H1 (cell line): ENCODE results near the gene SLC17A1. TPM values are rescaled to one million over a fixed set of nuclear protein-coding genes. Genes with fewer than 3 reads are reported as not detected.

ENCODE experiments used
- CTCF ChIA-PET: fragments of 300-600 bp; sonication (Branson Sonifier 250); formaldehyde crosslinking; loops from one replicate; lab custom pipeline; 2021; ENCODE audit not compliant: partially characterized antibody; lab: Charles Lee
- POLR2A ChIA-PET: fragments of 300-600 bp; sonication (Branson Sonifier 250); formaldehyde crosslinking; loops from one replicate; lab custom pipeline; 2021; ENCODE audit warnings: inconsistent platforms; ENCODE audit not compliant: partially characterized antibody; lab: Charles Lee
- DNase-seq, 2 experiments: peaks; one replicate each; pipeline versions ENCODE4 v3.0.0 to v3.0.0-alpha.2; 2010 to 2022; ENCODE audit warnings: low spot score in 2 of 2, low read depth in 1 of 2, mixed read lengths in 1 of 2
- FAIRE-seq: peaks from 2 replicates; lab custom pipeline; 2011; peaks lifted over from hg19 to GRCh38; lab: Jason Lieb, UNC
- H2AFZ ChIP-seq: 2 replicates; pipeline ENCODE4 v1.8.1; 2012; ENCODE audit warnings: low read length, inconsistent platforms
- H2AK5ac ChIP-seq: 2 replicates; pipeline ENCODE4 v1.6.1; 2013; ENCODE audit warnings: low read depth, low read length
- H2BK120ac ChIP-seq: replicated peaks from 2 replicates; pipeline ENCODE3; 2013; ENCODE audit warnings: low read depth, low read length, inconsistent platforms
- H2BK12ac ChIP-seq: 2 replicates; pipeline ENCODE4 v1.6.1; 2013; ENCODE audit warnings: low read depth, low read length
- H2BK15ac ChIP-seq: 2 replicates; pipeline ENCODE4 v1.6.1; 2013; ENCODE audit warnings: low read length
- H2BK20ac ChIP-seq: 2 replicates; pipeline ENCODE4 v1.6.1; 2013; ENCODE audit warnings: low read length
- H2BK5ac ChIP-seq: 2 replicates; pipeline ENCODE4 v1.6.1; 2013; ENCODE audit warnings: low read depth, low read length
- H3K14ac ChIP-seq: 2 replicates; pipeline ENCODE4 v1.6.1; 2013; ENCODE audit warnings: inconsistent platforms; ENCODE audit not compliant: insufficient read length
- H3K18ac ChIP-seq: 2 replicates; pipeline ENCODE4 v1.6.1; 2013; ENCODE audit warnings: low read length; ENCODE audit errors: extremely low read depth
- H3K23ac ChIP-seq: 2 replicates; pipeline ENCODE4 v1.6.1; 2013; ENCODE audit warnings: inconsistent platforms; ENCODE audit not compliant: insufficient read length
- H3K23me2 ChIP-seq: 2 replicates; pipeline ENCODE4 v1.6.1; 2013; ENCODE audit warnings: low read depth, low read length
- H3K27ac ChIP-seq: 2 replicates; pipeline ENCODE4 v1.6.1; 2011; ENCODE audit warnings: low read depth, low read length, inconsistent platforms
- H3K27me3 ChIP-seq, 4 experiments: replicated peaks in 1 of 4; 1 replicate in 1 of 4; 2 replicates in 3 of 4; pipeline versions ENCODE4 v1.6.1 to v1.8.1; 2011 to 2013; ENCODE audit warnings: low read length in 3 of 4, mild to moderate bottlenecking in 3 of 4, inconsistent platforms in 2 of 4, mixed read lengths in 2 of 4, moderate library complexity in 1 of 4; ENCODE audit not compliant: control insufficient read depth in 3 of 4, insufficient read depth in 3 of 4; ENCODE audit errors: extremely low read depth in 1 of 4
- H3K36me3 ChIP-seq, 4 experiments: 2 replicates each; pipeline versions ENCODE4 v1.6.1 to v1.8.1; 2011 to 2013; ENCODE audit warnings: mild to moderate bottlenecking in 4 of 4, low read length in 3 of 4, moderate library complexity in 2 of 4, control low read depth in 1 of 4, inconsistent platforms in 1 of 4; ENCODE audit not compliant: insufficient read depth in 4 of 4, control insufficient read depth in 2 of 4
- H3K4ac ChIP-seq: replicated peaks from 2 replicates; pipeline ENCODE3; 2013; ENCODE audit warnings: low read length, low read depth, mixed read lengths, inconsistent platforms; ENCODE audit not compliant: insufficient read length
- H3K4me1 ChIP-seq, 4 experiments: replicated peaks in 1 of 4; 1 replicate in 1 of 4; 2 replicates in 3 of 4; pipeline versions ENCODE4 v1.6.1 to v1.8.1; 2011 to 2013; ENCODE audit warnings: low read length in 3 of 4, inconsistent platforms in 2 of 4, mixed read lengths in 1 of 4; ENCODE audit not compliant: insufficient read depth in 4 of 4, control insufficient read depth in 3 of 4
- H3K4me2 ChIP-seq, 2 experiments: 2 replicates each; pipeline versions ENCODE4 v1.6.1 to v1.8.1; 2011 to 2013; ENCODE audit warnings: low read depth in 2 of 2, low read length in 2 of 2, control low read depth in 1 of 2, inconsistent platforms in 1 of 2, mild to moderate bottlenecking in 1 of 2; ENCODE audit not compliant: insufficient read depth in 1 of 2
- H3K4me3 ChIP-seq, 4 experiments: fragments of 200-600, 300-600 bp in 1 of 4; sonication (generic), shearing (Covaris generic), sonication (Bioruptor Twin) in 1 of 4; 2 replicates each; pipeline versions ENCODE4 v1.5.1 to v1.8.1; 2011 to 2016; ENCODE audit warnings: low read length in 4 of 4, low read depth in 3 of 4, control low read depth in 2 of 4, inconsistent platforms in 2 of 4, mild to moderate bottlenecking in 2 of 4, mixed read lengths in 1 of 4, moderate library complexity in 1 of 4; ENCODE audit not compliant: insufficient read depth in 2 of 4; ENCODE audit errors: extremely low read depth in 1 of 4
- H3K56ac ChIP-seq: replicated peaks from 2 replicates; pipeline ENCODE3; 2013; ENCODE audit warnings: low read depth, mild to moderate bottlenecking, mixed read lengths, low read length, inconsistent platforms; ENCODE audit not compliant: insufficient read length
- H3K79me1 ChIP-seq: 2 replicates; pipeline ENCODE4 v1.6.1; 2013; ENCODE audit warnings: low read depth, low read length, control low read depth
- H3K79me2 ChIP-seq, 2 experiments: 2 replicates each; pipeline versions ENCODE4 v1.6.1 to v1.8.1; 2012 to 2013; ENCODE audit warnings: low read length in 2 of 2, mild to moderate bottlenecking in 2 of 2, inconsistent platforms in 1 of 2; ENCODE audit not compliant: insufficient read depth in 2 of 2, control insufficient read depth in 1 of 2
- H3K9ac ChIP-seq, 4 experiments: replicated peaks in 1 of 4; 1 replicate in 1 of 4; 2 replicates in 3 of 4; pipeline versions ENCODE4 v1.6.1 to v1.8.1; 2011 to 2013; ENCODE audit warnings: low read depth in 3 of 4, low read length in 3 of 4, control low read depth in 2 of 4, mild to moderate bottlenecking in 2 of 4, moderate library complexity in 2 of 4, inconsistent platforms in 1 of 4; ENCODE audit errors: extremely low read depth in 1 of 4
- H3K9me3 ChIP-seq, 2 experiments: 2 replicates each; pipeline versions ENCODE4 v1.6.1 to v1.8.1; 2012 to 2013; ENCODE audit warnings: mild to moderate bottlenecking in 2 of 2, moderate library complexity in 2 of 2, control low read depth in 1 of 2, inconsistent platforms in 1 of 2, low read depth in 1 of 2, low read length in 1 of 2, mixed read lengths in 1 of 2; ENCODE audit not compliant: insufficient read depth in 2 of 2
- H4K20me1 ChIP-seq, 2 experiments: replicated peaks in 1 of 2; 2 replicates each; pipeline versions ENCODE3 to v1.8.1; 2011 to 2013; ENCODE audit warnings: inconsistent platforms in 2 of 2, low read length in 2 of 2, mild to moderate bottlenecking in 1 of 2; ENCODE audit not compliant: insufficient read depth in 2 of 2, control insufficient read depth in 1 of 2
- H4K5ac ChIP-seq: 2 replicates; pipeline ENCODE4 v1.6.1; 2013; ENCODE audit warnings: low read length, low read depth, mixed read lengths, inconsistent platforms; ENCODE audit not compliant: insufficient read length
- H4K8ac ChIP-seq: 2 replicates; pipeline ENCODE4 v1.8.0; 2013; ENCODE audit warnings: mild to moderate bottlenecking, moderate library complexity, low read length, inconsistent platforms; ENCODE audit not compliant: insufficient read depth; ENCODE audit errors: extremely low read depth
- H4K91ac ChIP-seq: replicated peaks from 2 replicates; pipeline ENCODE3; 2013; ENCODE audit warnings: low read length, mixed read lengths, inconsistent platforms; ENCODE audit not compliant: insufficient read length
- CEBPB ChIP-seq: IDR thresholded peaks from 2 replicates; pipeline ENCODE4 v1.6.1; 2012; ENCODE audit warnings: low read depth, low read length
- SP4 ChIP-seq: IDR thresholded peaks from 2 replicates; pipeline ENCODE4 v1.6.1; 2012; ENCODE audit warnings: low read length, inconsistent platforms
- WGBS, 2 experiments: shearing (Covaris generic) in 1 of 2; methylation state at CpG; one replicate each; pipeline versions ENCODE4 v1.1.6 to v1.1.7; 2013 to 2015; ENCODE audit warnings: low lambda C conversion rate in 2 of 2, mixed read lengths in 2 of 2, inconsistent platforms in 1 of 2, low coverage in 1 of 2, missing lambda C conversion rate in 1 of 2; ENCODE audit not compliant: insufficient replicate concordance in 2 of 2, insufficient coverage in 1 of 2, insufficient read length in 1 of 2; ENCODE audit errors: extremely low coverage in 1 of 2, missing lambda C conversion rate in 1 of 2; 5-methylcytosine and 5-hydroxymethylcytosine counted together
- polyA plus RNA-seq, 7 experiments: library from polyadenylated mRNA; depleted of rRNA in 3 of 7; stranded (reverse) in 5 of 7; unstranded in 2 of 7; fragments of >200 nt in 5 of 7; fragments of 200-250 nt in 2 of 7; gene quantifications; 1 replicate in 5 of 7; 2 replicates in 1 of 7; 4 replicates in 1 of 7; pipeline versions ENCODE4 v1.2.1 to v1.2.3, GENCODE V29; 2011 to 2013; ENCODE audit warnings: missing spikeins in 2 of 7, mixed read lengths in 2 of 7
- total RNA-seq: library from RNA; stranded (reverse); fragmentation: NEBNext Ultra II Directional; extraction: Animal tissue kit (Norgen Biotek cat#: 25700); gene quantifications from 2 replicates; pipeline ENCODE4 v1.2.1, GENCODE V29; 2021

SLC17A1 gene
- total and polyA plus RNA-seq, 2 of the 8 experiments (the other 6 are each of a cell fraction or from before 2014, with no cell fraction given) = not detected

GRCh38 chr6:25745836-25746235, 86.0 kb downstream of the SLC17A1 start:
- H3K23me2 ChIP-seq = no peaks in the 10 kb centered on the region
- no peak overlapping the region for H3K18ac ChIP-seq
- H3K27ac ChIP-seq = no peak overlapping the region
- no peaks in the 10 kb centered on the region for H3K9me3 ChIP-seq
- H3K36me3 ChIP-seq = no peaks in the 10 kb centered on the region
- no peak overlapping the region for H3K4me3 ChIP-seq
- no peaks in the 10 kb centered on the region for H4K20me1 ChIP-seq
- H2BK5ac ChIP-seq = no peak overlapping the region
- no peaks in the 10 kb centered on the region for H3K79me1 ChIP-seq
- no peak overlapping the region for H2AK5ac ChIP-seq
- no peak overlapping the region for H2BK12ac ChIP-seq
- no peak overlapping the region for H2BK120ac ChIP-seq
- ChIA-PET CTCF (interaction anchor here (0.9 to 4.4 kb wide), 5 partner anchors 14 to 257 kb away, joined by 3 to 12 read pairs (median 3); no protein-coding TSS in a partner anchor), POLR2A (no interaction called here)
- FAIRE-seq (no peak), DNase-seq (no peak)
- no peak overlapping the region for H4K91ac ChIP-seq
- H3K27me3 ChIP-seq = no peaks in the 10 kb centered on the region
- no peak overlapping the region for H2BK15ac ChIP-seq
- no peaks in the 10 kb centered on the region for H3K4me1 ChIP-seq
- H3K79me2 ChIP-seq = no peaks in the 10 kb centered on the region
- peak; percentile 79 for TF ChIP-seq CEBPB
- TF ChIP-seq SP4 = no peak
- H3K9ac ChIP-seq = no peak overlapping the region
- H3K4me2 ChIP-seq = no peak overlapping the region
- H3K14ac ChIP-seq = no peak overlapping the region
- no peak overlapping the region for H4K8ac ChIP-seq
- no peak overlapping the region for H3K56ac ChIP-seq
- H2BK20ac ChIP-seq = no peak overlapping the region
- WGBS, 2 experiments = 94% methylated on average over 4 of the region's 4 CpGs; no CpG with 5 or more reads in 1 of the 2 experiments
- H3K23ac ChIP-seq = no peak overlapping the region
- no peak overlapping the region for H2AFZ ChIP-seq
- H4K5ac ChIP-seq = no peak overlapping the region
- no peak overlapping the region for H3K4ac ChIP-seq
